K562 (cell line): ENCODE results near the gene MYRIP. TPM values are rescaled to one million over a fixed set of nuclear protein-coding genes. Genes with fewer than 3 reads are reported as not detected.

Source experiments
- ATAC-seq: fragments of 200-7000 bp; cut with Tn5 transposase; 3 replicates; pipeline ENCODE4 v1.9.1; 2020; ENCODE audit warnings: moderate library complexity
- BruUV-seq: library from RNA; stranded (reverse); fragments of 400-500 nt; replicated peaks from 2 replicates; lab custom pipeline; 2021; lab: Mats Ljungman, UMichigan
- CTCF ChIA-PET: fragments of 300-600 bp; formaldehyde crosslinking; extraction: SDS; loops from one replicate; lab custom pipeline; 2021; ENCODE audit warnings: low intra/inter-chr PET ratio; lab: Yijun Ruan, JAX
- POLR2A ChIA-PET: fragments of 300-600, 350-650 bp; sonication (Branson Sonifier 250); formaldehyde crosslinking; extraction: SDS; loops from one replicate; lab custom pipeline; 2021; ENCODE audit warnings: antibody characterized with exemption, inconsistent platforms; lab: Yijun Ruan, JAX
- DNase-seq, 4 experiments: peaks; one replicate each; pipeline versions ENCODE4 v3.0.0 to v3.0.0-alpha.2; 2011 to 2018; ENCODE audit warnings: low spot score in 3 of 4, mixed read lengths in 3 of 4; ENCODE audit errors: extremely low read depth in 1 of 4
- FAIRE-seq: peaks from 2 replicates; lab custom pipeline; 2011; peaks lifted over from hg19 to GRCh38; lab: Jason Lieb, UNC
- H2AFZ ChIP-seq: 2 replicates; pipeline ENCODE4 v1.6.0; 2011; ENCODE audit warnings: low read depth, low read length, control low read depth, inconsistent platforms
- H3K27ac ChIP-seq: fragments of 200-600 bp; 3 replicates; pipeline ENCODE4 v1.8.0; 2011; ENCODE audit warnings: low read depth, mild to moderate bottlenecking, control low read depth, inconsistent platforms, low read length, moderate library complexity, mixed read lengths; ENCODE audit errors: extremely low read depth
- H3K27me3 ChIP-seq, 2 experiments: fragments of 300-600 bp in 1 of 2; 2 replicates in 1 of 2; 3 replicates in 1 of 2; pipeline versions ENCODE4 v1.6.0 to v1.8.0; 2011; ENCODE audit warnings: inconsistent platforms in 2 of 2, low read length in 2 of 2, mild to moderate bottlenecking in 1 of 2, mixed read lengths in 1 of 2, moderate library complexity in 1 of 2; ENCODE audit not compliant: control insufficient read depth in 2 of 2, insufficient read depth in 2 of 2
- H3K36me3 ChIP-seq: fragments of 300-600 bp; 3 replicates; pipeline ENCODE4 v1.8.0; 2011; ENCODE audit warnings: mild to moderate bottlenecking, low read length, inconsistent platforms; ENCODE audit not compliant: control insufficient read depth, insufficient read depth
- H3K4me1 ChIP-seq, 2 experiments: fragments of 200-600 bp in 1 of 2; replicated peaks in 1 of 2; 2 replicates in 1 of 2; 3 replicates in 1 of 2; pipeline versions ENCODE4 v1.5.1 to v1.8.0; 2011; ENCODE audit warnings: inconsistent platforms in 2 of 2, low read length in 2 of 2, mild to moderate bottlenecking in 1 of 2, mixed read lengths in 1 of 2, moderate library complexity in 1 of 2; ENCODE audit not compliant: control insufficient read depth in 2 of 2, insufficient read depth in 2 of 2
- H3K4me2 ChIP-seq: 2 replicates; pipeline ENCODE4 v1.6.1; 2011; ENCODE audit warnings: low read length, control low read depth, inconsistent platforms, mixed read lengths; ENCODE audit not compliant: insufficient read depth
- H3K4me3 ChIP-seq: fragments of 200-600 bp; sonication (generic), shearing (Covaris generic); 2 replicates; pipeline ENCODE4 v1.5.1; 2016; ENCODE audit warnings: control low read depth, inconsistent platforms
- H3K79me2 ChIP-seq: fragments of 200-600 bp; 3 replicates; pipeline ENCODE4 v1.8.0; 2011; ENCODE audit warnings: low read length, inconsistent platforms; ENCODE audit not compliant: control insufficient read depth, insufficient read depth
- H3K9ac ChIP-seq, 2 experiments: 2 replicates each; pipeline versions ENCODE4 v1.6.0 to v1.6.1; 2011; ENCODE audit warnings: low read depth in 2 of 2, low read length in 2 of 2, control low read depth in 1 of 2, inconsistent platforms in 1 of 2, mild to moderate bottlenecking in 1 of 2, mixed read lengths in 1 of 2; ENCODE audit not compliant: insufficient read depth in 1 of 2
- H3K9me1 ChIP-seq: one replicate; pipeline ENCODE4 v1.6.0; 2011; ENCODE audit warnings: inconsistent platforms, mild to moderate bottlenecking, low read length, moderate library complexity; ENCODE audit not compliant: control insufficient read depth, insufficient read depth
- H3K9me3 ChIP-seq: replicated peaks from 2 replicates; pipeline ENCODE4 v1.5.1; 2011; ENCODE audit warnings: low read depth, low read length, inconsistent platforms; ENCODE audit not compliant: control insufficient read depth, insufficient read depth
- H4K20me1 ChIP-seq: replicated peaks from 2 replicates; pipeline ENCODE4 v1.6.1; 2011; ENCODE audit warnings: low read length, inconsistent platforms, mixed read lengths; ENCODE audit not compliant: control insufficient read depth, insufficient read depth
- AFF4 ChIP-seq: sonication (generic); formaldehyde crosslinking; IDR thresholded peaks from 2 replicates; pipeline ENCODE4 v1.8.0; 2023; ENCODE audit warnings: mild to moderate bottlenecking, missing genetic modification reagents
- CEBPG ChIP-seq, 3 experiments: fragments of 200-800 bp in 1 of 3; sonication (Bioruptor generic) in 1 of 3; sonication (generic) in 1 of 3; formaldehyde crosslinking in 1 of 3; IDR thresholded peaks in 2 of 3; conservative IDR thresholded peaks in 1 of 3; 2 replicates each; pipeline versions ENCODE4 v1.6.1 to v1.8.0; 2016 to 2022; ENCODE audit warnings: missing compliant biosample characterization in 2 of 3, missing genetic modification characterization in 2 of 3, mild to moderate bottlenecking in 1 of 3, missing genetic modification reagents in 1 of 3
- EHMT2 ChIP-seq: fragments of 450-650 bp; IDR thresholded peaks from 2 replicates; pipeline ENCODE4 v1.6.1; 2018; ENCODE audit warnings: antibody characterized with exemption
- JUNB ChIP-seq: fragments of 450-650 bp; formaldehyde crosslinking; conservative IDR thresholded peaks from 2 replicates; pipeline ENCODE4 v1.4.0; 2020; ENCODE audit warnings: mild to moderate bottlenecking
- MXD1 ChIP-seq: fragments of 250-450 bp; sonication (Bioruptor Pico); IDR thresholded peaks from 2 replicates; pipeline ENCODE4 v1.8.0; 2021; ENCODE audit warnings: borderline replicate concordance, mild to moderate bottlenecking, moderate library complexity; ENCODE audit not compliant: poor library complexity, severe bottlenecking
- NCOA1 ChIP-seq: fragments of 450-650 bp; IDR thresholded peaks from 2 replicates; pipeline ENCODE4 v1.6.1; 2016; ENCODE audit warnings: low read depth
- POLR2G ChIP-seq: fragments of 200-400 bp; formaldehyde crosslinking; IDR thresholded peaks from 2 replicates; pipeline ENCODE4 v1.6.1; 2017; ENCODE audit warnings: low read depth, mild to moderate bottlenecking, antibody characterized with exemption, low read length, moderate library complexity
- POLR2H ChIP-seq: IDR thresholded peaks from 2 replicates; pipeline ENCODE4 v1.6.1; 2016; ENCODE audit warnings: missing genetic modification characterization, low read depth, mild to moderate bottlenecking, control low read depth, missing compliant biosample characterization, moderate library complexity
- RNF2 ChIP-seq: sonication (generic); IDR thresholded peaks from 2 replicates; pipeline ENCODE4 v1.6.1; 2016
- TCF7L2 ChIP-seq: fragments of 150-350 bp; IDR thresholded peaks from 2 replicates; pipeline ENCODE4 v1.6.1; 2016; ENCODE audit warnings: low read depth, mild to moderate bottlenecking, low read length, moderate library complexity
- ZFP30 ChIP-seq: fragments of 250-450 bp; sonication (Bioruptor Pico); IDR thresholded peaks from 2 replicates; pipeline ENCODE4 v1.8.0; 2022; ENCODE audit warnings: moderate library complexity, mild to moderate bottlenecking, inconsistent platforms, borderline replicate concordance
- WGBS: fragments of 100-300 bp; shearing (Covaris generic); methylation state at CpG from one replicate; pipeline ENCODE4 v1.1.6; 2016; ENCODE audit warnings: low coverage, mixed read lengths; ENCODE audit not compliant: insufficient coverage; ENCODE audit errors: missing lambda C conversion rate; 5-methylcytosine and 5-hydroxymethylcytosine counted together
- in situ Hi-C: fragments of 300-500 bp; cut with MboI; formaldehyde crosslinking; loops from 4 replicates; pipeline ENCODE4 v1.15.0; 2018; ENCODE audit warnings: inconsistent platforms, mixed read lengths
- intact Hi-C: fragments of 100-400 bp; cut with micrococcal nuclease; formaldehyde crosslinking; loops from 2 replicates; pipeline ENCODE4 v1.14.2; 2022
- polyA plus RNA-seq, 8 experiments: library from polyadenylated mRNA; depleted of rRNA in 4 of 8; stranded (reverse) in 5 of 8; unstranded in 3 of 8; fragments of >200 nt; fragmentation: Nextera tagmentation in 2 of 8; fragmentation: Illumina TruSeq in 1 of 8; extraction: Ambion mirVana in 2 of 8; extraction: Trizol in 1 of 8; gene quantifications; 2 replicates each; pipeline versions ENCODE4 v1.2.1 to v1.2.3, GENCODE V29; 2011 to 2014; ENCODE audit warnings: inconsistent platforms in 1 of 8, missing spikeins in 1 of 8
- total RNA-seq, 7 experiments: library from RNA; depleted of rRNA in 6 of 7; stranded (reverse); fragments of >200 nt in 6 of 7; fragmentation: Illumina TruSeq in 2 of 7; extraction: Trizol in 2 of 7; gene quantifications; 2 replicates each; pipeline versions ENCODE4 v1.2.1 to v1.2.3, GENCODE V29; 2011 to 2021; ENCODE audit warnings: low replicate concordance in 1 of 7

MYRIP gene
- total and polyA plus RNA-seq, 9 of the 15 experiments (the other 6 are each of a cell fraction or from before 2014, with no cell fraction given) = 0.03 to 0.12 TPM; not detected in 7

- Histone ChIP-seq H3K9me3 (no peaks in the 10 kb centered on the region), H3K9ac (no peak overlapping the region), H3K9me1 (no peaks in the 10 kb centered on the region), H3K4me2 (no peak overlapping the region), H2AFZ (no peak overlapping the region), H4K20me1 (no peaks in the 10 kb centered on the region), H3K4me1 (no peaks in the 10 kb centered on the region), H3K4me3 (no peak overlapping the region), H3K27me3 (no peaks in the 10 kb centered on the region), H3K27ac (no peak overlapping the region), H3K79me2 (no peaks in the 10 kb centered on the region), H3K36me3 (no peaks in the 10 kb centered on the region)
- in situ Hi-C loops = no loop called here
- ChIA-PET POLR2A (interaction anchor here (0.6 kb wide), 1 partner anchor 290 kb away, joined by 3 read pairs; no protein-coding TSS in a partner anchor), CTCF (no interaction called here)
- BruUV-seq = no TSS peak
- FAIRE-seq (no peak), DNase-seq (no peak), ATAC-seq (no peak)
- WGBS = 0% methylated on average over 1 of the region's 1 CpG
- TF ChIP-seq POLR2H (tag) (no peak), AFF4 (CRISPR knock-in tag) (no peak), NCOA1 (no peak), CEBPG (CRISPR knock-in tag; IDR thresholded peaks at IDR 0.05) (no peak), CEBPG (tag; conservative IDR thresholded peaks at IDR 0.05 in 1 of 2, IDR thresholded peaks at IDR 0.05 in 1 of 2) (no peak), JUNB (no peak), POLR2G (no peak), ZFP30 (no peak), MXD1 (no peak), RNF2 (no peak), TCF7L2 (no peak), EHMT2 (no peak)
- intact Hi-C loops = no loop called here
These were observed 153.2 kb downstream of the MYRIP start for GRCh38 chr3:39962581-39962980.
